MM.1S (cell line): ENCODE results near the gene DCUN1D3.

Experiments
- DNase-seq: peaks from one replicate; pipeline ENCODE4 v3.0.0-alpha.2; 2015
- H2AFZ ChIP-seq: fragments of 300-600 bp; sonication (generic); 2 replicates; pipeline ENCODE4 v1.6.0; 2016; ENCODE audit warnings: antibody characterized with exemption, low read length
- H3F3A ChIP-seq: fragments of 300-600 bp; sonication (generic); 2 replicates; pipeline ENCODE4 v1.6.1; 2016; ENCODE audit warnings: mild to moderate bottlenecking, antibody characterized with exemption, low read length, moderate library complexity, mixed read lengths; ENCODE audit not compliant: insufficient read depth
- H3K27ac ChIP-seq: fragments of 300-600 bp; sonication (generic); 2 replicates; pipeline ENCODE4 v1.5.1; 2016; ENCODE audit warnings: mild to moderate bottlenecking, low read length
- H3K27me3 ChIP-seq: fragments of 300-600 bp; sonication (generic); replicated peaks from 2 replicates; pipeline ENCODE4 v1.6.0; 2016; ENCODE audit warnings: low read length; ENCODE audit not compliant: insufficient read depth
- H3K36me3 ChIP-seq: fragments of 300-600 bp; sonication (generic); replicated peaks from 2 replicates; pipeline ENCODE4 v1.6.1; 2016; ENCODE audit warnings: mild to moderate bottlenecking, low read length, mixed read lengths; ENCODE audit not compliant: insufficient read depth
- H3K4me1 ChIP-seq: fragments of 300-600 bp; sonication (generic); 2 replicates; pipeline ENCODE4 v1.6.1; 2016; ENCODE audit warnings: low read length, mixed read lengths
- H3K4me2 ChIP-seq: fragments of 300-600 bp; sonication (generic); 2 replicates; pipeline ENCODE4 v1.6.0; 2016; ENCODE audit warnings: low read depth, low read length
- H3K4me3 ChIP-seq: fragments of 300-600 bp; sonication (generic); 2 replicates; pipeline ENCODE4 v1.5.1; 2016; ENCODE audit warnings: low read length, mixed read lengths
- H3K79me2 ChIP-seq: fragments of 300-600 bp; sonication (generic); 2 replicates; pipeline ENCODE4 v1.6.1; 2016; ENCODE audit warnings: mixed run types, low read length, mixed read lengths
- H3K9ac ChIP-seq: fragments of 300-600 bp; sonication (generic); 2 replicates; pipeline ENCODE4 v1.6.1; 2016; ENCODE audit warnings: low read length, mixed read lengths
- H3K9me2 ChIP-seq: fragments of 300-600 bp; sonication (generic); replicated peaks from 2 replicates; pipeline ENCODE4 v1.6.1; 2016; ENCODE audit warnings: mild to moderate bottlenecking, low read length, mixed read lengths; ENCODE audit not compliant: insufficient read depth
- H3K9me3 ChIP-seq: fragments of 300-600 bp; sonication (generic); replicated peaks from 2 replicates; pipeline ENCODE4 v1.6.1; 2016; ENCODE audit warnings: mild to moderate bottlenecking, low read length, mixed read lengths; ENCODE audit not compliant: insufficient read depth
- H4K20me1 ChIP-seq: fragments of 300-600 bp; sonication (generic); 2 replicates; pipeline ENCODE4 v1.6.1; 2016; ENCODE audit warnings: mild to moderate bottlenecking, low read length, moderate library complexity, mixed read lengths; ENCODE audit not compliant: insufficient read depth
- CTCF ChIP-seq: fragments of 300-600 bp; sonication (generic); IDR thresholded peaks from 2 replicates; pipeline ENCODE4 v1.5.1; 2016; ENCODE audit warnings: antibody characterized with exemption, low read length, mixed read lengths
- EZH2 ChIP-seq: fragments of 300-600 bp; sonication (generic); optimal IDR thresholded peaks from 2 replicates; pipeline ENCODE3; 2017; ENCODE audit warnings: low read depth, mild to moderate bottlenecking, antibody characterized with exemption, low read length, mixed read lengths
- EZH2phosphoT487 ChIP-seq: fragments of 300-600 bp; sonication (generic); IDR thresholded peaks from 2 replicates; pipeline ENCODE4 v1.6.1; 2018; ENCODE audit warnings: antibody characterized with exemption, low read length

The DCUN1D3 gene

GRCh38 chr16:20918486-20919239 is 18.5 kb upstream of the DCUN1D3 start:
- Histone ChIP-seq H3K27ac (no peak overlapping the region), H3K4me1 (no peaks in the 10 kb centered on the region), H3K9me2 (no peaks in the 10 kb centered on the region), H3F3A (no peaks in the 10 kb centered on the region), H3K4me2 (no peak overlapping the region), H3K36me3 (no peaks in the 10 kb centered on the region), H4K20me1 (no peaks in the 10 kb centered on the region), H3K4me3 (no peak overlapping the region), H3K9ac (no peak overlapping the region), H3K79me2 (no peaks in the 10 kb centered on the region), H3K9me3 (no peaks in the 10 kb centered on the region), H2AFZ (no peak overlapping the region), H3K27me3 (no peaks in the 10 kb centered on the region)
- no peak for DNase-seq
- TF ChIP-seq EZH2 (no peak), CTCF (no peak), EZH2phosphoT487 (no peak)

GRCh38 chr16:20916942-20917341 is 16.8 kb upstream of the DCUN1D3 start:
- H3K36me3 ChIP-seq, result no peaks in the 10 kb centered on the region
- no peak overlapping the region for H3K9ac ChIP-seq
- no peaks in the 10 kb centered on the region for H3K9me3 ChIP-seq
- H3K4me3 ChIP-seq, result no peak overlapping the region
- H3F3A ChIP-seq, result no peaks in the 10 kb centered on the region
- H3K79me2 ChIP-seq, result no peaks in the 10 kb centered on the region
- TF ChIP-seq EZH2, result no peak
- no peak for TF ChIP-seq EZH2phosphoT487
- no peak for TF ChIP-seq CTCF
- no peaks in the 10 kb centered on the region for H4K20me1 ChIP-seq
- H3K4me1 ChIP-seq, result no peaks in the 10 kb centered on the region
- no peaks in the 10 kb centered on the region for H3K27me3 ChIP-seq
- H3K27ac ChIP-seq, result no peak overlapping the region
- H2AFZ ChIP-seq, result no peak overlapping the region
- H3K4me2 ChIP-seq, result no peak overlapping the region
- no peak for DNase-seq
- H3K9me2 ChIP-seq, result no peaks in the 10 kb centered on the region

DNA sequence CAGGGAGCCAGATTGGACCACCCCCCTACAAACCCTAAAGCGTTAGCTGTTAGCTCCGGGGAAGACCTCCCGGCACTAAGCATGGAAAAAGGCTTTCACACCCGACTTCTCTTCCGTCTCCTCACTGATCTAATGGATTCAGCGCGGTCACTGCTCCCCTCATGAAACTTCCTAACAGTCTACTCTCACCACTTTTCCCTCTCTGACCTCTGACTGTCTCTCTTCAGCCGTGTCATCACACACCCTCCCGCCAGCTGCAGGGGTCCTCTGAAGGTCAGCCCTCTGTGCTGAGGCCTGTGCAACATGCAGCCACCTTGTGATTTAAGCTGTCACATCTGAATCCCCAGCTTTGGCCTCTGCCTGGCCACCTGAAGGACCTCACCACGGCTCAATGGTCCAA is 16.1 kb upstream of the DCUN1D3 start:
- Histone ChIP-seq H3K9me3 (no peaks in the 10 kb centered on the region), H3K9me2 (no peaks in the 10 kb centered on the region), H3K9ac (no peak overlapping the region), H3K27me3 (no peaks in the 10 kb centered on the region), H3K4me3 (no peak overlapping the region), H3K4me1 (no peaks in the 10 kb centered on the region), H3K36me3 (no peaks in the 10 kb centered on the region), H3F3A (no peaks in the 10 kb centered on the region), H2AFZ (no peak overlapping the region), H3K27ac (no peak overlapping the region), H4K20me1 (no peaks in the 10 kb centered on the region), H3K79me2 (no peaks in the 10 kb centered on the region), H3K4me2 (no peak overlapping the region)
- DNase-seq, result no peak
- no peak for TF ChIP-seq CTCF
- TF ChIP-seq EZH2, result no peak
